ENCODE data around the gene GKN2.

GKN2 gene

DNA sequence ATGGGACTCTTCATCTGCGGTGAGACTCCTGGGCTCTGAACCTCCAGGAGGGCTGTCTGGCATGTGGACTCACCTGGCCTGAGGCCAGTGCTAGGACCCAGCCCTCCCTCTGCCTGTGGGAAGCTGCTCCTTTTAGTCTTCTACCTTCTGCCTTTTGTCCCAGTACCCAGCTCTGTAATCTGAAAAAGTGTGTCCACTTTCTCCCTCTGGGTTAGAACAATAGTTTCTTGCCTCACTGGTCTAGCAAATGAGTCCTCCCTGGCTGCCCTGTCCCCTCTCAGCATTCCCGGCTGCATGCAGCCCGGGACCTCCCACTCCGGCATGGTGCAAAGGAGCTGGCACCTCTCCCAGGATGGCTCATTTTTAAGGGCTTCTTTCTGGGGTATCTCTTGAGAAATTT lies 25.9 kb downstream of the GKN2 start:
- no peak overlapping the region for H3K27ac Mint-ChIP-seq
- peaks cover 8% of the 10 kb centered on the region for H3K4me1 Mint-ChIP-seq
- DNase-seq, result no peak
- no peaks in the 10 kb centered on the region for H3K9me3 Mint-ChIP-seq
- peaks cover 35% of the 10 kb centered on the region for H3K27me3 Mint-ChIP-seq
- CTCF ChIA-PET, result interaction anchor here (0.6 to 5.1 kb wide), 16 partner anchors 9 to 564 kb away, joined by 3 to 65 read pairs (median 11); partner anchors contain the start of genes APLF and FBXO48
- no peak overlapping the region for H3K4me3 Mint-ChIP-seq
- no peaks in the 10 kb centered on the region for H3K36me3 Mint-ChIP-seq

DNA sequence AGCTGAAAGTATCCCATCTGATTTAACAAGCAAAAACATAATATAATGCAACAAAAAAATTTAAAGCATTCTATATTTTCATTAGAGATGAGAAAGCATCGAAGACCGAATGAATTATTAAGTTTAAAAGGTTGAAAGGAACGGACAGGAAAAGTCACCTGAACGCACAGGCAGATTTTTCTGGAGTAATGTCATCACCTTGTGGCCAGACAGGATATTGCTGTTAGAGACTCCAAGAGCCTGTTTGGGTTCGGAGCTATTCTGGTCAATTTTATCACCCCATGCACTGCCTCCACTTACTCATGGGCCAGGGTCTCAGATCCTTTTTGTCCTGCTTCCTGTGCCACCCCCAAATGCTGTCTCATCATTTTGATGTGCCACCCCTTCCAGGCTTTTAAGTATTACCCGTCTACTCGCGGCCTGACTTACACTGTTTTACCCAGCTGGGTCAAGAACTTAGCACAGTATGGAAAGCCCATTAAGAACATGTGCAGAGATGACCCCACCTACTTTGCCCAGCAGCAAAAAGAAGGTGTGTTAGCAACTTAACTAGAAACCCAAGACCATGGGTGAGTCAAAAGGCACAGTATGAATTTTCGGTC lies 27.3 kb downstream of the GKN2 start:
- Mint-ChIP-seq H3K4me1 (peaks cover 8% of the 10 kb centered on the region), H3K27me3 (peaks cover 30% of the 10 kb centered on the region), H3K4me3 (no peak overlapping the region), H3K27ac (no peak overlapping the region), H3K9me3 (no peaks in the 10 kb centered on the region), H3K36me3 (no peaks in the 10 kb centered on the region)
- peak; percentile 70 for DNase-seq
- CTCF ChIA-PET, result interaction anchor here (0.6 to 5.1 kb wide), 48 partner anchors 10 to 472 kb away, joined by 3 to 65 read pairs (median 5); partner anchors contain the start of genes APLF and FBXO48

DNA sequence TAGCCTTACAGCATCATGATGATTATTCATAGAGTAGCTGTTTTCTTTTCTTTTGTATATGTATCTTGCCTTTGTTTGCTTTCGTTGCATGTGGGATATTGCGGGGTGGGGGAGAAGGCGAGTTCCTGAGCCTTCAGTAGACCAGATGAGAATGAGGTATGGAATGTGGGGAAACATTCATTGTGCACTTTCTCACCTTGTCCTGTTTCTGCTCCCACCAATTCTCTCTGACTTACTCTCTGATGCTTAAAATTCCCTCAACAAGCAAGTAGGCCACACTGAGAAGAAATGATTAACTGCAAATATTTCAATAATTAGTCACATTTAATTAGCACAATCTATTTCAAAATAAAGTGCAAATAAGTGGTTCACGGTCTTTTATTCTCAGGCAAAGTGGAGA lies 31.0 kb downstream of the GKN2 start:
- Mint-ChIP-seq H3K36me3 (no peaks in the 10 kb centered on the region), H3K27me3 (peaks cover 13% of the 10 kb centered on the region), H3K4me1 (peaks cover 8% of the 10 kb centered on the region), H3K4me3 (no peak overlapping the region), H3K9me3 (no peaks in the 10 kb centered on the region), H3K27ac (no peak overlapping the region)
- DNase-seq, result no peak
- CTCF ChIA-PET, result interaction anchor here (1.1 to 1.7 kb wide), 3 partner anchors 87 to 458 kb away, joined by 3 to 5 read pairs (median 4); no protein-coding TSS in a partner anchor

DNA sequence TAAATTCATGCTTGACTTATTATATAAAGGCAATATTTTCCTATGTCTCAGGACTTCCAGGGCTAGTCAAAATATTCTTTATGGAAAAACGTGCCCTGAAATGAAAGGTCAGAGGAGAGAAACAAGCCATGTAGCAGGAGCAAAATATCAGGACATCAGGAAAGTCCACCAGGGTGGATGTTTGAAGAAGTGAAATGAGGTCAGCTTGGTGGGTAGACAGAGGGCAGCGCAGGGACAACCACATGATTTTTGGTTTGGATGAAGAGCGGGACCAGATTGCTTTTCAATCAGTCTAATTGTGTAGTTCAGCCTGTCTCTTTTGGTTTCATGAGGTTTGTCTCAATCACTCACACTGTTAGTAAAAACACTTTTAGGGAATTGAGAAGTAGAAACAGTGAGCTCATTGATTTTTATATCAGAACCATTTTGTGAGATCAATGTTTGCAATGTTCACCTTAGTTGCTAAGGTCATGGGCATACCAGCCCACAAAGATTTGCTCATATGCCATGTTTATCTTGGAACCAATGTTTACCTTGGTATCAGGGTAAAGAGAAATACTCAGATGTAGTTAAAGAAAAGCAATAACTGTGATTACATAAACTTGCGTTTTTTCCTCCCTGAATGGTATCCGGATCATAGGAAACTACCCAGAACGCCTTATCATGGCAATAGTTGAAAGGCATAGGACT lies 32.1 kb downstream of the GKN2 start:
- Mint-ChIP-seq H3K4me1 (peaks cover 8% of the 10 kb centered on the region), H3K4me3 (no peak overlapping the region), H3K36me3 (no peaks in the 10 kb centered on the region), H3K9me3 (no peaks in the 10 kb centered on the region), H3K27me3 (peaks cover 3% of the 10 kb centered on the region), H3K27ac (no peak overlapping the region)
- DNase-seq, result no peak
- CTCF ChIA-PET, result interaction anchor here (1.1 to 1.7 kb wide), 3 partner anchors 86 to 457 kb away, joined by 3 to 5 read pairs (median 4); no protein-coding TSS in a partner anchor

DNA sequence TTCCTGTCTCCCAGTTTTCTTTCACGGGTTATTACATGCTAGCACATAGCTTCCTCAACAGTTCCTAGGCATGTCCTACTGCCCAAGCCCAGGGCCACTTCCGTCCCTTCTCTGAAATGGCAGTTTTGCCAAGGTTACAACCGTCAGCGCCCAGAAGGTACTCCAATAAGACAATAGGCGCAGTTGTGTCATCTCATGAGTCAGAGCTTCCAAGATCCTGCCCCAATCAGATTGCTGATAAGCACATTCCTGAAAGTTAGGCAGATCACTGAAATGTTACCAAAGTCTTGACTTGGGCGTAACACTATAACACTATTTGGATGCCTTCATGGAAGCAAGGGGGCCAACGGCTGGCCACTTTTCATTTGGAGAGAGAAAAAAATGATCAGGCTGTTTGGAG lies 34.2 kb downstream of the GKN2 start:
- DNase-seq, result no peak
- CTCF ChIA-PET, result interaction anchor here (0.6 to 1.7 kb wide), 8 partner anchors 9 to 210 kb away, joined by 3 to 6 read pairs (median 4); no protein-coding TSS in a partner anchor
- H3K36me3 Mint-ChIP-seq, result no peaks in the 10 kb centered on the region
- H3K27ac Mint-ChIP-seq, result no peak overlapping the region
- no peak overlapping the region for H3K4me3 Mint-ChIP-seq
- H3K27me3 Mint-ChIP-seq, result no peaks in the 10 kb centered on the region
- H3K4me1 Mint-ChIP-seq, result peaks cover 8% of the 10 kb centered on the region
- no peaks in the 10 kb centered on the region for H3K9me3 Mint-ChIP-seq

DNA sequence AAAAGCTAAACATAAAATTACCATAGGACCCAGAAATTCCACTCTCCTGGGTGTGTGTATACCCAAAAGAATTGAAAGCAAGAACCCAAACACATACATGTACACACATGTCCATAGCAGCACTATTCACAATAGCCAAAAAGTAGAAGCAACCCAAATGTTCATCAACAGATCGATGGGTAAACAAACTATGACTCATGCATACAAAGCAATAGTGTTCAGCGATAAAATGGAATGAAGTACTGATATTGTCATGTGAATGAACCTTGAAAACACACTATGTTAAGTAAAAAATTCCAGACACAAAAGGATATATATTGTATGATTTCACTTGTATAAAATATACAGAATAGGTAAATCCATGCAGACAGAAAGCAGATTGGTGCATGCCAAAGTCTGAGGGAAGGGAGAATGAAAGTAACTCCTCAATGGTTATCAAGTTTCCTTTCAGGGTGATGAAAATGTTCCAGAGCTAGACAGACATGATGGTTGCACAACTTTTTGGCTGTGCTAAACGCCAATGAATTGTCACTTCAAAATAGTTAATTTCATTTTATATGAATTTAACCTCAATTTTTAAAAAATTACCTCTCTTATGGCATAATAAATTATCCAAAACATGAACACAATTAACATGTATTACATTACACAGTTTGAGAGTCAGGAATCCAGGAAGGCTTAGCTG lies 35.5 kb downstream of the GKN2 start:
- Mint-ChIP-seq H3K4me3 (no peak overlapping the region), H3K36me3 (no peaks in the 10 kb centered on the region), H3K4me1 (peaks cover 8% of the 10 kb centered on the region), H3K9me3 (no peaks in the 10 kb centered on the region), H3K27me3 (no peaks in the 10 kb centered on the region), H3K27ac (no peak overlapping the region)
- CTCF ChIA-PET, result interaction anchor here (1.4 to 1.7 kb wide), 2 partner anchors 7 to 208 kb away, joined by 4 read pairs; no protein-coding TSS in a partner anchor
- no peak for DNase-seq

DNA sequence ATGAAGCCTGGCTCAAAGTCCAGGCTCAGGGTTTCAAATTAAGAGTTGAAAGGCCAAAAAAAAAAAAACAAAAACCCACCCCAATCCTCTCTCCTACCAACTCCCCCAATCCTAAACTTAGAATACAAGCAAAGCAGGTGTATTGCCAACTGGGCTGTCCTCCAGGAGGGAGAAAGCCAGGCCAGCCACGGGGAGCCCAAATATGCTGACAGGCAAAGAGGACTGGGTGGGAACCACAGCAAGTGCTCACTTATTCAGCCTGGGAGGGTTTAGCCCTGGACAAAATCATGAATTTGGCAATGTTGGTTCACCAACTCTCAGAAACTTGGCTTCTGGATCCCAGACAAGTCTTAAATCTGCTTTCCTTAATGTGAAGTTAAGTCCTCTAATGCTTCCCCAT lies 36.5 kb downstream of the GKN2 start:
- Mint-ChIP-seq H3K27me3 (no peaks in the 10 kb centered on the region), H3K36me3 (no peaks in the 10 kb centered on the region), H3K4me3 (no peak overlapping the region), H3K4me1 (peaks cover 8% of the 10 kb centered on the region), H3K27ac (no peak overlapping the region), H3K9me3 (no peaks in the 10 kb centered on the region)
- CTCF ChIA-PET, result interaction anchor here (0.7 to 1.3 kb wide), 2 partner anchors 207 to 381 kb away, joined by 3 to 4 read pairs; no protein-coding TSS in a partner anchor
- DNase-seq, result no peak

DNA sequence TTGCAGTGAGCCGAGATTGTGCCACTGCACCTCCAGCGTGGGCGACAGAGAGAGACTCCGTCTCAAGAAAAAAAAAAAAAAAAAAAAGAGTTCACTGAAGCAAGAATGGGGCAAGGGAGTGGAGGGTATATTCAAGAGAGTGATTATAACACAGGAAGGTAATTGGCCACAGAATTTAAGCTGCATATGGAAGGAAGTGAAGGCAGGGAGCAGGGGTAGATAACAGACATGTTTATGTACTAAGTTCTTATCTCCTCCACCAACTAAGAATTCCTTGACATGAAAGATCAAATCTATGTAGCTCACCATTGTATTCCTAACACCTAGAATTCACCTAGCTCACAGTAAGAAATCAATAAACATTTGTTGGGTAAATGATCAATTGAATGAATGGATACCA lies 37.3 kb downstream of the GKN2 start:
- Mint-ChIP-seq H3K27me3 (no peaks in the 10 kb centered on the region), H3K36me3 (no peaks in the 10 kb centered on the region), H3K4me3 (no peak overlapping the region), H3K4me1 (peaks cover 10% of the 10 kb centered on the region), H3K27ac (no peak overlapping the region), H3K9me3 (no peaks in the 10 kb centered on the region)
- CTCF ChIA-PET, result interaction anchor here (0.7 to 4.7 kb wide), 3 partner anchors 10 to 380 kb away, joined by 3 to 19 read pairs (median 4); no protein-coding TSS in a partner anchor
- DNase-seq, result no peak

DNA sequence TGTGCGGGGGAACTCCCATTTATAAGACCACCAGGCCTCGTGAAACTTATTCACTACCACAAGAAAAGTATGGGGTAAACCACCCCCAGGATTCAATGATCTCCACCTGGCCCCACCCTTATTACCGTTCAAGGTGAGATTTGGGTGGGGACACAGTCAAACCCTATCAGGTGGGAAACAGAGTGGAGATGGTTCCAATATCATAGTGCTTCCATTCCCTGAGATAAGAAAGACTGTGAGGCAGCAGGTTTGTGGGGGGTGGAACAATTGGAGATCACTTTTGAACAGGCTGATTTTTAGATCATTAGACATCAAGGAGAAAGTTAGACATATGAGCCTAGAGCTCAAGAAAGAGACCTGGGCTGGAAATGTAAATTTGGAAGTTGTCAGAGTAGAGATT lies 39.3 kb downstream of the GKN2 start:
- Mint-ChIP-seq H3K27me3 (no peaks in the 10 kb centered on the region), H3K27ac (no peak overlapping the region), H3K4me1 (peaks cover 28% of the 10 kb centered on the region), H3K4me3 (no peak overlapping the region), H3K9me3 (no peaks in the 10 kb centered on the region), H3K36me3 (no peaks in the 10 kb centered on the region)
- no peak for DNase-seq
- CTCF ChIA-PET, result interaction anchor here (0.9 to 4.7 kb wide), 6 partner anchors 12 to 450 kb away, joined by 3 to 19 read pairs (median 7); no protein-coding TSS in a partner anchor

DNA sequence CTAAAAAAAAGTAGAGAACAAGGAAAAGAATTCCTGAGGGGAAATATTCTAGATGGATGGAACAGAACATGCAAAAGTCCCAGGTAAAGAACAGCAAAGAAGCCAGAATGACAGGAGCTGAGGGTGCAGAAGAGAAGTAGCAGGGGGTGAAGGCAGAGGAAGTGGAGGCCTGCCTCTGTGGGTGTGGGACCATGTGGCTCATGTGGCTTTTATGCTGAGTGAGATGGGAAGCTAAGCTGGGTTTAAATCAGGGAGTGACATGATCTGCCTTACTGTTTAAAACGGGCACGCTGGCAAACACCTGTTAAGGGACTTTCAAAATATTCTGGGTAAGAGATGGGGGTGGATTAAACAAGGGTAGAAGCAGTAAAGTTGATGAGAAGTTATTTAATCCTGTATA lies 40.0 kb downstream of the GKN2 start:
- Mint-ChIP-seq H3K4me3 (no peak overlapping the region), H3K9me3 (no peaks in the 10 kb centered on the region), H3K36me3 (no peaks in the 10 kb centered on the region), H3K4me1 (peaks cover 34% of the 10 kb centered on the region), H3K27ac (no peak overlapping the region), H3K27me3 (no peaks in the 10 kb centered on the region)
- peak; percentile 70 for DNase-seq
- CTCF ChIA-PET, result interaction anchor here (1.7 to 4.7 kb wide), 5 partner anchors 12 to 449 kb away, joined by 5 to 19 read pairs (median 11); no protein-coding TSS in a partner anchor

DNA sequence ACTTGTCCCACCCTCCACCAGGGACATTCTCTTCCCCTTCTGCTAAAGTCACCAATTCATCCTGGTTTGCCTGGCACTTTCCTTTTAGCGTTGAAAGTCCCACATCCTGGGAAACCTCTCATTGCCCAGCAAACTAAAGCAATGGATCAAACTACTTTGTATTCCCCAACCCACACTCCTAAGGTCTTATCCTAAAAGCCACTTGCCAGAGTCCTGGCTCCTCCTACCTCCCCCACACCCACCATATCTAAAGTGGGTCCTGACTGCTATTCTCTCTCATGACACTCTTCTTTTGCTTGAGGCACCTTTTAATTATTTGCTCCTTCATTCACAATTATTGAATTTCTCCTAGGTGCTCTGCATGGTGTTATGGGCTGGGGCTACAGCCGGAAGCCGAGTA lies 40.6 kb downstream of the GKN2 start:
- no peak for DNase-seq

DNA sequence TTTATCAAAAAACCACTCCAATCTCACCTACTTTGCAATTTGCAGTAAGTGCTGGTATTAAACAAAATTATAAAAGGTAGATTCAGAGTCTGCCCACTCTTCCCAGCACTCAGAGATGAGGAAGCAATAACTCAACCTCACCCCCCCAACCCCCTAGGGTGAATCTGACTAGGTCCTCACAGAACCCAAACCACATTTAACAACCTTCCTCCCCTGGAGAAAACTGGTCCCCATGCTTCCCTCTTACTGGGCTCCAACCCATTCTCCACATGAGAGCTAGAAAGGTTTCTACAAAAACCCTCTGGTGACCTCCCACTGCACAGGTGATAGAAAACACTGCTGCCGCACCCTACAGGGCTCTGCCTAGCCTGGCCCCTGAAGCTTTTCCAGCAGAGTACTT lies 41.0 kb downstream of the GKN2 start:
- CTCF ChIA-PET, result interaction anchor here (0.8 to 4.7 kb wide), 8 partner anchors 13 to 448 kb away, joined by 3 to 19 read pairs (median 6); no protein-coding TSS in a partner anchor
- peak overlapping the region; percentile 49 for H3K27ac Mint-ChIP-seq
- H3K4me1 Mint-ChIP-seq, result peaks cover 43% of the 10 kb centered on the region
- peaks cover 3% of the 10 kb centered on the region for H3K36me3 Mint-ChIP-seq
- no peak for DNase-seq
- no peaks in the 10 kb centered on the region for H3K27me3 Mint-ChIP-seq
- H3K4me3 Mint-ChIP-seq, result no peak overlapping the region
- no peaks in the 10 kb centered on the region for H3K9me3 Mint-ChIP-seq

More for the DNA sequence above, 40.6 kb downstream of the GKN2 start:
- CTCF ChIA-PET, result interaction anchor here (0.8 to 4.7 kb wide), 8 partner anchors 13 to 449 kb away, joined by 3 to 19 read pairs (median 6); no protein-coding TSS in a partner anchor
- H3K9me3 Mint-ChIP-seq, result no peaks in the 10 kb centered on the region
- peaks cover 41% of the 10 kb centered on the region for H3K4me1 Mint-ChIP-seq
- no peak overlapping the region for H3K27ac Mint-ChIP-seq
- no peaks in the 10 kb centered on the region for H3K27me3 Mint-ChIP-seq
- H3K4me3 Mint-ChIP-seq, result no peak overlapping the region
- peaks cover 3% of the 10 kb centered on the region for H3K36me3 Mint-ChIP-seq

DNA sequence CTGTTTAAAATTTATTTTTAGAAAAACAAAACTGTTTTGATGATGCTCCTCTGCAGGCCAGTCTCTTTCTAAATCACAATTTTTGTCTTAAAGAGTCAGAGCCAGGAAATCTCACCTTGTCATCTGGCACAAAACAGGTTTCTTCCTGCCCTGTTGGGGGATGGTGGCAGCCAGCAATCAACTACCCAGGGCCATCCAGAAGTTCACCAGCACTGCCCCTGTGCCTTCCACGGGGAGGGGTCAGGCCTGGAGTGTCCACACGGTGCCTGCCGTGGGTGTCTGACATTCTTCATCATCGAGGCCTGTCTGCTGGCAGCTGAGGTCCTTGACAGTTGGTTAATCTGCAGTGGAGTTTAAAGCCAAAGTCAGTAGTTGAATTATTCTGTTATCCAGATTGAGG lies 41.4 kb downstream of the GKN2 start:
- Mint-ChIP-seq H3K9me3 (no peaks in the 10 kb centered on the region), H3K27me3 (no peaks in the 10 kb centered on the region), H3K4me1 (peaks cover 44% of the 10 kb centered on the region), H3K36me3 (peaks cover 3% of the 10 kb centered on the region), H3K27ac (peak overlapping the region; percentile 49), H3K4me3 (no peak overlapping the region)
- no peak for DNase-seq
- CTCF ChIA-PET, result interaction anchor here (0.8 to 4.7 kb wide), 8 partner anchors 14 to 448 kb away, joined by 3 to 19 read pairs (median 6); no protein-coding TSS in a partner anchor
